Endothelial cell of umbilical vein (primary cell): ENCODE measurements around the gene CNPY1. TPM values are rescaled to one million over a fixed set of nuclear protein-coding genes. Genes with fewer than 3 reads are reported as not detected.

Experiments used
- BruUV-seq: library from RNA; stranded (reverse); fragments of 400-500 nt; replicated peaks from 2 replicates; lab custom pipeline; 2021; lab: Mats Ljungman, UMichigan
- CTCF ChIA-PET: fragments of 300-600, 350-600 bp; sonication (Branson Sonifier 250); formaldehyde crosslinking; loops from one replicate; lab custom pipeline; 2021; ENCODE audit warnings: antibody characterized with exemption, inconsistent platforms; lab: Charles Lee
- POLR2A ChIA-PET: fragments of 300-600, 350-600 bp; sonication (Branson Sonifier 250); formaldehyde crosslinking; loops from one replicate; lab custom pipeline; 2021; ENCODE audit warnings: antibody characterized with exemption, inconsistent platforms; lab: Charles Lee
- DNase-seq: peaks from one replicate; pipeline ENCODE4 v3.0.0-alpha.2; 2011; ENCODE audit warnings: low read depth, low spot score
- FAIRE-seq: peaks from 2 replicates; lab custom pipeline; 2011; peaks lifted over from hg19 to GRCh38; lab: Jason Lieb, UNC
- H2AFZ ChIP-seq: 2 replicates; pipeline ENCODE4 v1.6.0; 2012; ENCODE audit warnings: low read depth, low read length, control low read depth, inconsistent platforms
- H3K27ac ChIP-seq: 2 replicates; pipeline ENCODE4 v1.5.1; 2011; ENCODE audit warnings: low read depth, mild to moderate bottlenecking, control low read depth, low read length, moderate library complexity; ENCODE audit not compliant: insufficient read depth
- H3K27me3 ChIP-seq, 2 experiments: 2 replicates each; pipeline versions ENCODE4 v1.6.0 to v1.6.1; 2011; ENCODE audit warnings: low read length in 2 of 2, mixed read lengths in 1 of 2; ENCODE audit not compliant: control insufficient read depth in 2 of 2, insufficient read depth in 2 of 2
- H3K36me3 ChIP-seq, 2 experiments: 2 replicates in 1 of 2; 3 replicates in 1 of 2; pipeline ENCODE4 v1.5.1; 2011; ENCODE audit warnings: low read length in 2 of 2, mild to moderate bottlenecking in 1 of 2, moderate library complexity in 1 of 2; ENCODE audit not compliant: control insufficient read depth in 2 of 2, insufficient read depth in 2 of 2; ENCODE audit errors: extremely low read depth in 1 of 2
- H3K4me1 ChIP-seq: 3 replicates; pipeline ENCODE4 v1.5.1; 2011; ENCODE audit warnings: mild to moderate bottlenecking, low read length; ENCODE audit not compliant: control insufficient read depth, insufficient read depth; ENCODE audit errors: extremely low read depth
- H3K4me2 ChIP-seq: 2 replicates; pipeline ENCODE4 v1.6.1; 2011; ENCODE audit warnings: low read length, control low read depth, mixed read lengths; ENCODE audit not compliant: insufficient read depth
- H3K4me3 ChIP-seq, 3 experiments: fragments of 200-600 bp in 1 of 3; sonication (generic), shearing (Covaris generic) in 1 of 3; replicated peaks in 1 of 3; 2 replicates each; pipeline ENCODE4 v1.5.1; 2011 to 2016; ENCODE audit warnings: control low read depth in 3 of 3, low read length in 3 of 3, mild to moderate bottlenecking in 2 of 3, inconsistent platforms in 1 of 3, low read depth in 1 of 3, moderate library complexity in 1 of 3; ENCODE audit not compliant: insufficient read depth in 1 of 3
- H3K79me2 ChIP-seq: 2 replicates; pipeline ENCODE4 v1.6.0; 2012; ENCODE audit warnings: low read length, inconsistent platforms; ENCODE audit not compliant: control insufficient read depth, insufficient read depth
- H3K9ac ChIP-seq: replicated peaks from 2 replicates; pipeline ENCODE3; 2011; ENCODE audit warnings: low read length, control low read depth; ENCODE audit not compliant: insufficient read depth; ENCODE audit errors: extremely low read depth
- H3K9me1 ChIP-seq: replicated peaks from 3 replicates; pipeline ENCODE4 v1.6.0; 2011; ENCODE audit warnings: mild to moderate bottlenecking, low read length; ENCODE audit not compliant: control insufficient read depth, insufficient read depth; ENCODE audit errors: extremely low read depth
- H3K9me3 ChIP-seq: replicated peaks from 2 replicates; pipeline ENCODE4 v1.5.1; 2012; ENCODE audit warnings: low read length, inconsistent platforms; ENCODE audit not compliant: control insufficient read depth, insufficient read depth
- H4K20me1 ChIP-seq: replicated peaks from 2 replicates; pipeline ENCODE3; 2011; ENCODE audit warnings: mild to moderate bottlenecking, low read length; ENCODE audit not compliant: control insufficient read depth, insufficient read depth; ENCODE audit errors: extremely low read depth
- EZH2 ChIP-seq: IDR thresholded peaks from 2 replicates; pipeline ENCODE4 v1.6.1; 2012; ENCODE audit warnings: borderline replicate concordance, low read depth, mild to moderate bottlenecking, moderate library complexity, low read length, inconsistent platforms; ENCODE audit not compliant: severe bottlenecking
- FOS ChIP-seq: IDR thresholded peaks from 2 replicates; pipeline ENCODE4 v1.6.1; 2011; ENCODE audit warnings: mild to moderate bottlenecking, low read length, moderate library complexity, borderline replicate concordance; ENCODE audit not compliant: insufficient read depth
- GATA2 ChIP-seq: IDR thresholded peaks from 2 replicates; pipeline ENCODE4 v1.7.0; 2011; ENCODE audit warnings: low read depth, mild to moderate bottlenecking, moderate library complexity, mixed read lengths, low read length; ENCODE audit not compliant: insufficient read length, insufficient read depth
- JUN ChIP-seq: IDR thresholded peaks from 2 replicates; pipeline ENCODE4 v1.6.1; 2011; ENCODE audit warnings: borderline replicate concordance, low read depth; ENCODE audit not compliant: insufficient read length, insufficient read depth
- MYC ChIP-seq: IDR thresholded peaks from one replicate; pipeline ENCODE4 v1.6.1; 2011; ENCODE audit warnings: mild to moderate bottlenecking, low read depth, low read length
- POLR2A ChIP-seq: IDR thresholded peaks from 2 replicates; pipeline ENCODE4 v1.6.1; 2012; ENCODE audit warnings: low read depth, mild to moderate bottlenecking, control low read depth, low read length
- POLR2AphosphoS5 ChIP-seq: IDR thresholded peaks from 2 replicates; pipeline ENCODE4 v1.6.1; 2012; ENCODE audit warnings: low read depth, mild to moderate bottlenecking, control low read depth, low read length, moderate library complexity; ENCODE audit not compliant: insufficient read depth
- dilution Hi-C: fragments of 300-500 bp; cut with MboI; formaldehyde crosslinking; loops from one replicate; pipeline ENCODE4 v1.15.0; 2019; ENCODE audit warnings: low sequenced_read_pairs; ENCODE audit not compliant: extremely low pct_ligation_motif_present
- intact Hi-C: fragments of 100-400 bp; cut with micrococcal nuclease; formaldehyde crosslinking; loops from one replicate; pipeline ENCODE4 v1.10.0; 2022
- polyA plus RNA-seq, 4 experiments: library from polyadenylated mRNA; depleted of rRNA in 3 of 4; stranded (reverse) in 3 of 4; unstranded in 1 of 4; fragments of >200 nt; gene quantifications; 2 replicates each; pipeline versions ENCODE4 v1.2.1 to v1.2.3, GENCODE V29; 2011 to 2012; ENCODE audit warnings: missing spikeins in 1 of 4
- total RNA-seq: library from RNA; stranded (reverse); gene quantifications from 2 replicates; pipeline ENCODE4 v1.2.3, GENCODE V29; 2021
- TF ChIP-seq, protein P1 (sequence below), 2 donors: IDR thresholded peaks; 1 replicate in 1 of 2; 2 replicates in 1 of 2; pipeline ENCODE4 v1.5.1; 2011; ENCODE audit warnings: low read length in 2 of 2, mild to moderate bottlenecking in 2 of 2, moderate library complexity in 2 of 2, control low read depth in 1 of 2, inconsistent platforms in 1 of 2, low read depth in 1 of 2; ENCODE audit not compliant: insufficient read depth in 1 of 2; ENCODE audit errors: extremely low read depth in 1 of 2
- TF ChIP-seq, protein P2 (sequence below): IDR thresholded peaks from 2 replicates; pipeline ENCODE4 v1.6.1; 2011; ENCODE audit not compliant: insufficient read depth, insufficient read length

Gene CNPY1
- total and polyA plus RNA-seq, 2 donors (not counting 3 experiments of a cell fraction or from before 2014, with no cell fraction given), result not detected

DNA sequence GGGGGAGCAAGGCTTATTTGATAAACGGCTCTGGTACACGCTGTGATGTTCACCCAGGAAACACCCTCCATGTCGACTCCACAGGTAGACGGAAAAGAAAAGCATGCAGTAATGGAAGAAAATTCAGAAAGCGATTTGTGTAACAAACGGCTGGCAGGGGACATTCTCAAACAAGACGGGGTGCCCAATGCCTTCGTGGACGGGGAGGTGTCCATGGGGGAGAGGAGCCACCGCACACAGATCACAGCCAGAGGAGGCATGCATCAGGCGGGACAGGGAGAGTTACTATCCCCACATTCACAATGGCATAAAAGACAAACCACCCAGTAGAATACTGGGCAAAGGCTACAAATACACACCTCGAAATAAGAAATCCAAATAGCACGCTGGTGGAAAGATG lies 20.1 kb downstream of the CNPY1 start:
- BruUV-seq, result no TSS peak
- ChIA-PET POLR2A (no interaction called here), CTCF (no interaction called here)
- Histone ChIP-seq H2AFZ (no peak overlapping the region), H3K36me3 (no peaks in the 10 kb centered on the region), H3K4me2 (no peak overlapping the region), H4K20me1 (no peaks in the 10 kb centered on the region), H3K9ac (no peak overlapping the region), H3K9me1 (no peaks in the 10 kb centered on the region), H3K27me3 (peaks cover 0 to 2% of the 10 kb centered on the region in 2 experiments), H3K79me2 (no peaks in the 10 kb centered on the region), H3K4me1 (no peaks in the 10 kb centered on the region), H3K27ac (no peak overlapping the region), H3K4me3 (no peak overlapping the region), H3K9me3 (no peaks in the 10 kb centered on the region)
- FAIRE-seq (no peak), DNase-seq (no peak)
- dilution Hi-C loops (no loop called here), intact Hi-C loops (no loop called here)
- TF ChIP-seq JUN (no peak), GATA2 (no peak), POLR2AphosphoS5 (no peak), MYC (no peak), POLR2A (no peak), EZH2 (no peak), FOS (no peak)
- TF ChIP-seq, protein P1, sequence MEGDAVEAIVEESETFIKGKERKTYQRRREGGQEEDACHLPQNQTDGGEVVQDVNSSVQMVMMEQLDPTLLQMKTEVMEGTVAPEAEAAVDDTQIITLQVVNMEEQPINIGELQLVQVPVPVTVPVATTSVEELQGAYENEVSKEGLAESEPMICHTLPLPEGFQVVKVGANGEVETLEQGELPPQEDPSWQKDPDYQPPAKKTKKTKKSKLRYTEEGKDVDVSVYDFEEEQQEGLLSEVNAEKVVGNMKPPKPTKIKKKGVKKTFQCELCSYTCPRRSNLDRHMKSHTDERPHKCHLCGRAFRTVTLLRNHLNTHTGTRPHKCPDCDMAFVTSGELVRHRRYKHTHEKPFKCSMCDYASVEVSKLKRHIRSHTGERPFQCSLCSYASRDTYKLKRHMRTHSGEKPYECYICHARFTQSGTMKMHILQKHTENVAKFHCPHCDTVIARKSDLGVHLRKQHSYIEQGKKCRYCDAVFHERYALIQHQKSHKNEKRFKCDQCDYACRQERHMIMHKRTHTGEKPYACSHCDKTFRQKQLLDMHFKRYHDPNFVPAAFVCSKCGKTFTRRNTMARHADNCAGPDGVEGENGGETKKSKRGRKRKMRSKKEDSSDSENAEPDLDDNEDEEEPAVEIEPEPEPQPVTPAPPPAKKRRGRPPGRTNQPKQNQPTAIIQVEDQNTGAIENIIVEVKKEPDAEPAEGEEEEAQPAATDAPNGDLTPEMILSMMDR (IDR thresholded peaks at IDR 0.05; ENCODE audit: extremely low read depth in 1 of 2, insufficient read depth in 1 of 2, low read depth in 1 of 2, low read length in 2 of 2), result no peak
- TF ChIP-seq, protein P2, sequence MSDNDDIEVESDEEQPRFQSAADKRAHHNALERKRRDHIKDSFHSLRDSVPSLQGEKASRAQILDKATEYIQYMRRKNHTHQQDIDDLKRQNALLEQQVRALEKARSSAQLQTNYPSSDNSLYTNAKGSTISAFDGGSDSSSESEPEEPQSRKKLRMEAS, result no peak
